ENCODE measurements around the gene TRIP12. TPM values are rescaled to one million over a fixed set of nuclear protein-coding genes. Genes with fewer than 3 reads are reported as not detected.

Gene TRIP12
- total and polyA plus RNA-seq, 2 of the 13 experiments (the other 11 are each of a cell fraction or from before 2014, with no cell fraction given): 72.1 to 153 TPM

GRCh38 chr2:229922449-229923386 lies 909 bp upstream of the TRIP12 start, which contains the start of gene FBXO36 (continued):
- TF ChIP-seq ZNF879 (CRISPR knock-in tag; IDR thresholded peaks at IDR 0.05) (0 out of 2 replicates have a peak, but pooled peaks have one; percentile 7), HNRNPH1 (optimal IDR thresholded peaks at IDR 0.05; ENCODE audit: low read depth, low read length) (no peak), HOXA5 (CRISPR knock-in tag; IDR thresholded peaks at IDR 0.05) (no peak), ZIK1 (CRISPR knock-in tag; IDR thresholded peaks at IDR 0.05; ENCODE audit: borderline replicate concordance, low read depth) (peak; percentile 57), GRHL1 (CRISPR knock-in tag; conservative IDR thresholded peaks at IDR 0.05) (no peak), ZNF784 (CRISPR knock-in tag; IDR thresholded peaks at IDR 0.05; ENCODE audit: borderline replicate concordance) (peak; percentile 36; the same call in 1 of the 2 replicates), POLR2AphosphoS2 (IDR thresholded peaks at IDR 0.05; ENCODE audit: low read depth, low read length) (no peak), TFDP1 (CRISPR knock-in tag; IDR thresholded peaks at IDR 0.05; ENCODE audit: borderline replicate concordance) (peak; percentile 80; the same call in 1 of the 2 replicates), ZSCAN5A (CRISPR knock-in tag; IDR thresholded peaks at IDR 0.05; ENCODE audit: borderline replicate concordance) (0 out of 2 replicates have a peak, but pooled peaks have one; percentile 12), NFIB (CRISPR knock-in tag; IDR thresholded peaks at IDR 0.05; ENCODE audit: borderline replicate concordance) (no peak), MED13 (CRISPR knock-in tag; IDR thresholded peaks at IDR 0.05) (no peak), ZFP41 (CRISPR knock-in tag; IDR thresholded peaks at IDR 0.05; ENCODE audit: borderline replicate concordance) (no peak), ZNF543 (CRISPR knock-in tag; IDR thresholded peaks at IDR 0.05) (no peak), SP1 (IDR thresholded peaks at IDR 0.05) (no peak), SP1 (CRISPR knock-in tag; IDR thresholded peaks at IDR 0.05) (no peak), ZGPAT (CRISPR knock-in tag; IDR thresholded peaks at IDR 0.05) (peak; percentile 48; the same call in 1 of the 2 replicates), ADNP (CRISPR knock-in tag; IDR thresholded peaks at IDR 0.05) (no peak), NRL (CRISPR knock-in tag; IDR thresholded peaks at IDR 0.05; ENCODE audit: borderline replicate concordance) (peak; percentile 51), BCL6 (CRISPR knock-in tag; IDR thresholded peaks at IDR 0.05) (no peak), ZBTB34 (CRISPR knock-in tag; IDR thresholded peaks at IDR 0.05) (no peak), RARA (CRISPR knock-in tag; IDR thresholded peaks at IDR 0.05) (no peak)
